Measurements from ENCODE around the gene FKBP5.
"Not testable (repeated sequence)": the region's sequence is repeated elsewhere in the genome, so short reads cannot be mapped to it uniquely, and the experiment has no call there.

FKBP5 gene

DNA sequence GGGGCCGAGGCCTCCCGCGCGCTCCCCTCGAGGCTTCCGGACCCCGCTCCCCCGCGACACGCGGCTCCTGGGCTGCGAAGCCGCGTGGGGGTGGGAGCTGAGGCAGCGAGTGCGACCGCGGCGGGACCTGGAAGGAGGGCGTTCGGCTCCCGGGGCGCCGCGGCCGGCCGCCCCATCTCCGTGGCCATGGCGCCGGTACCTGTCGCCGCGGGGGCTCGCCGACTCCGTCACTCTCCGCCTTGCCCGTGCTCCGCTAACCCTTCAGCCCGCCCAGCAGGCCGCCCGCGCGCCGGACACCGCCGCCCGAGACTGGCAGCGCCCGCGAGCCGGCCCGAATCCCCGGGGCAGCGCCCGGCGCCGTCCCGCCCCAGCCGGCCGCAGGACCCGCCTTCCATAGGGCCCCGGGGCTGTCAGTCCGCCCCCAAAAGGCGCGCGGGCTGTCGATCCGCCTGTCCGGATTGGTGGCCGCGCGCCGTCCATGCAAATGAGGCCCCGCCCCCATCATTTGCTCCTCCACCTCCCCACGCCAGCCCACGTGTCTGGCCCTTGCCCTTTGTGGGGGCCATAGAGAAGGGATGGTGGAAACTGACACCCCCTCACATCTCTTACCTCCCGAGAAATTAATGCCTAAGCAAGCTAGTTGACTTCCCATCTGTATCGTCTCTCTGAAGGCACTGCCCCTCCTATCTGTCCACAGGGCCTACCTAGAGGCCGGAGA lies at the start of gene FKBP5:
TSS of gene FKBP5 (minus strand) at position 311 of the 718 bp plus-strand sequence. CDS start 46,091 bp downstream, outside the sequence.
- no peak for DNase-seq

DNA sequence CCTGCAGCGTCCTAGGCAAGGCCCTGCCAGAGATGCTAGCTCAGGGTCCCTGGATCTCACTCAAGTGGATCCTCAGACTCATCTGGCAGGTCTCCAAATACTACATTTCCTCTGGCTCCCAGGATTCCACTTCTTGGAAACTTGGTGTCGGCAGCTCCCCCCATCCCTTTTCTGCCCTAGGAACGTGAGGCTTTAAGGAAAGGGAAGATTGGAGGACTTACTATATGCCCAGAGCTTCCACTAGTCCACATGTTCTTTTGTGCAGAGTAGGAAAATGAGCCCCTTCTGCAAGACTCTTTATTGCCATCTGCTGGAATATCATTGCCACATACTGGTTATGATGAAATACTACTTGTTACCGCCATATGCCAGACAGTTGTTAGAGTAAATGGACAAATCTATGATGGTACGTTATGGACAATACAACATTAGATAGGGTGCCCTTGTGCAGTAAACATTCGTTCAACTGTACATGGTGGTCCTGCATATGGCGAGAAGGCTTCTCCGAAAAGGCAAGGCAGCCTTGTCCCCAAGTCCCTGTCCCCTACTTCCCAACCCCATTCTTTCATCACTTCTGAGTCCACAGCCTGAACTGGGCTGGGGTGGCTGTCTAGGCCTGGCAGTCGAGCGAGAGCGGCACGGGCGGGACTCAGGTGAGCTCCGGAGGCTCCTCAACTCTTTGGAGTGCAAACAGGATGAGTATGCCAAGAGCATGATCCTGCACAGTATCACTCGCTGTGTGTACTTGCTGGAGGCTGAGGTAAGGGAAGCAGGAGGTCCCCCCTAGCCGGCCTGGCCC lies 48.9 kb upstream of the FKBP5 start:
- peak; percentile 59 for DNase-seq

DNA sequence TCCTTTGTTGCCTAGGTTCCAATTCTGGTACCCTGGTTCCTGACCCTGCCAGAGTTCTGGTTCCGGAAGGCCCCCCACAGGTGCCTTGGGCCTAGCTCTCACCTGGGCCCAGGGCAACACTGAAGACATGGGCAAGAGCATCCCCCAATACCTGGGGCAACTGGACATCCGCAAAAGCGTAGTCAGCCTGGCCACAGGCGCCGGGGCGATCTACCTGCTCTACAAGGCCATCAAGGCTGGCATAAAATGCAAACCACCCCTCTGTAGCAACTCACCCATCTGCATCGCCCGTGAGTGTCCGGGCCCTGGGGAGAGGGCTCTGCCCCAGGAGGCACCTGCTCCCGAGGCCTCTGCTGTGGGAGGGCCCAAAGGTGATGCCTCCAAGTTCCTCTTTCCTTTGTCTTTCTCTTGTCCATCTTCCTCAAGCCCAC lies 48.3 kb upstream of the FKBP5 start, which contains the start of gene ARMC12:
TSS of gene ARMC12 (plus strand) at position 51 of the 431 bp plus-strand sequence. CDS start at position 128, 77 bp downstream.
- DNase-seq: no peak

DNA sequence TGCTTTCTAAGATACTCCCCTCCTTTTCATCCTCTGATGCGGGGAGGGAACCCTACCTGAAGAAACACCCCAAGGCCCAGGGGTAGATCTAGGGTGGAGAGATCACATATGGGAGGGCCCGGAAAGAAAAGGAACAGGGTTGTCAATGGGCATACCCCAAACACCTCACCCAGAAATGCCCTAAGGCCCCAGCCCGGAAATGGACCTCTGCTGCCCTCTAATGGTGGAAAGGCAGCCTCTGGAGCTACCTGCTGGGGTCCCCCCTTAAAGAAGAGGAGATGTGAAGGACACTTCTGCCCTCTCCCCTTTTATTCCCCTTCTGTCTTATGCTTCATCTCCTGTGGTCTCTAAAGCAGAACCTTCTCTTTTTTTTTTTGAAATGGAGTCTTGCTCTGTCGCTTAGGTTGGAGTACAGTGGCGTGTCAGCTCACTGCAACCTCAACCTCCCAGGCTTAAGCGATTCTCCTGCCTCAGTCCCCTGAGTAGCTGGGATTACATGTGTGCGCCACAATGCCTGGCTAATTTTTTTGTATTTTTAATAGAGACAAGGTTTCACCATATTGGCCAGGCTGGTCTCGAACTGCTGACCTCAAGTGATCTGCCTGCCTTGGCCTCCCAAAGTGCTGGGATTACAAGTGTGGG lies 47.7 kb upstream of the FKBP5 start:
- no peak for DNase-seq

DNA sequence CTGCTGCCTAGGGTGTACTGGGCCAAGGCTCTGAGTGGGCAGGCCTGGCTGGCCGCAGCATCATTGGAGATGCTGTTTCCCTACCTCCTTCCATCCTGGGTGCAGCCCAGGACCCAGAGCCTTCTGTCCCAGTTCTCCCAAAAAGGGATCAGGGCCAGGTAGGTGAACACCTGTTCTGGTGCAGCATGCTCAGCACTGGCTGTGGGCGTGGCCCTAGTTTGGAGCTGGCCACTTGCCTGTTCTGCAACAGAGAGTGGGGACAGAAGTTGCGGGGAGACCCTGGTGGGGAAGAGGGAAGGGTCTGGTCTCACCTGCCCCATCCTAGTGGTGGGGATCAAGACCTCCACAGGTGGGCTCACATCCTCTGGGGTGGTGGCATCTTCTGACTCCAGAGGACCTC lies 46.7 kb upstream of the FKBP5 start:
- DNase-seq: no peak

DNA sequence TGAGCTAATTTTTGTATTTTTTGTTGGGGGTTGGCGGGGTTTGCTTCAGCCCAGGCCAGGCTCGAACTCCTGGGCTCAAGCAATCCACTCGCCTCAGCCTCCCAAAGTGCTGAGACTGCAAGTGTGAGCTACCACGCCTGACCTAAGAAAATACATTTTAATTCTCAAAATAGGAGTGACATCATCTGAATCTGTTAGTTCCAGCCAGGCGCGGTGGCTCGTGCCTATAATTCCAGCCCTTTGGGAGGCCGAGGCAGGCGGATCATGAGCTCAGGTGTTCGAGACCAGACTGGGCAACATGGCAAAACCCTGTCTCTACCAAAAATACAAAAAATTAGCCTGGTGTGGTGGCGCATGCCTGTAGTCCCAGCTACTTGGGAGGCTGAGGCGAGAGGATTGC lies 45.6 kb upstream of the FKBP5 start:
- not testable (repeated sequence) for DNase-seq

DNA sequence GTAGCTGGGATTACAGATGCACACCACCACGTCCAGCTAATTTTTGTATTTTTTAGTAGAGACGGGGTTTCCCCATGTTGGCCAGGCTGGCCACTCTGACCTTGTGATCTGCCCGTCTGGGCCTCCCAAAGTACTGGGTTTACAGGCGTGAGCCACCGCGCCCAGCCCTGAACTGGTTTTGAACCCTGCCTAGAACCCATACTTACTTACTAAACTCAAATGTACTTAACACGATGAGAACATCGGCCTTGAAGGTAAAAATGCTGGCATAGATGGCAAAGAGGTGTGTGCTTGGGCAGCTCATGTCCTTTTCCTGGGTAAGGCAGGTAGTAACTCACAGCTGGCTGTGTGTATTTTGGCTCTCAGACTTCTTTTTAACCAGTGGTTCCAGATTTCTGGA lies 44.9 kb upstream of the FKBP5 start:
- DNase-seq: no peak

DNA sequence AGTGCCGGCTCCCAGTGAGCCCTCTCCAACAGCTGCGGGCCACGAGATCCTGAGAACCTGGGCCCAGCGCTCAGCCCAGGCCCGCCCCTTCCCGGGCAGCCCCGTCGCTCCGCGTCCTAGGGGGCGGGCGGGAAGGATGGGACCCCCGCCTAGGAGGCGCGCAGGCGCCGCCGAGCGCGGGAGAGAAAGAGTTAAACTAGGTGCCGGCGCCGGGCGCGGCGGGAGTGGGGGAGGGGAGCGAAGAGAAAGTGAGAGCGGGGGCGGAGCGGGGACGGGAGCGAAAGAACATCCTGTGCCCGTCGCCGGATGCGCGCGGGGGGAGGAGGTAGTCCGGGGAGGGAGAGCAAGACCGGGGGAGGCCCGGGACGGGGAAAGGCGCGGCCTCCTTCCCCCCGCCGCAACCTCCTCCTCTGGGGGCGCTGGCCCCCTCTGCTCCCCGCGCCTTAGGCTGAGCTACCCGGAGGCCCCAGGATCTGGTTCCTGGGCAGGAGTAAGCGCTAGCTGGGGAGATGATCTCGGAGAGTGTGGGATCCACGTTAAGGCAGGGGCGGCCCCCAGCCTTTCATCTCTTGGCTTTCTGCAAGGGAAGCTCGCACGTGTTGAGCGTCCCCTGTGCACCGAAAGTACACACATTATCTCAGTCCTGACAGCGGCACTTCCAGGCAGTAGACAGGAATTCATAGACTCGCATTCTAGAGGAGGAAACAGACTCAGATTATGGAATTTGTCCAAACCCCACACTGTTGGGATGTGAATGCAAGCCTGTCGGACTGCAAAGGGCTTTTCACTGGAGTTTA lies 43.2 kb upstream of the FKBP5 start:
- peak; percentile 24 for DNase-seq

DNA sequence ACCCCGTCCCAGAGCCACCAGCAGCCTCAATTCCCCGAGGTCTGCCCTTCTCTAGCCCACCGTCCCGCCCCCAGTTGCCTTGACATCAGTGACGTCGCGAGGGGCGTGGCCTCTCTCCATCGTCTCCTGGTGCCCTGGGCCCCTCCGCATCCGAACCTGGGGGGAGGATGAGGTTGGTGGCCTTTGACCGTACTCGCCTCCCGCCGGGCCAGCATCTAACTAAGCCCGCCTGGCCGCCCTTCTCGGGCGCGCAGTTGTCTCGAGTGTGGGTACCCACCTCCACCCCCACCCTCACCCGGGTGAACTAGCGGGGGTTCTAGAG lies 42.7 kb upstream of the FKBP5 start:
- DNase-seq: peak; percentile 67

DNA sequence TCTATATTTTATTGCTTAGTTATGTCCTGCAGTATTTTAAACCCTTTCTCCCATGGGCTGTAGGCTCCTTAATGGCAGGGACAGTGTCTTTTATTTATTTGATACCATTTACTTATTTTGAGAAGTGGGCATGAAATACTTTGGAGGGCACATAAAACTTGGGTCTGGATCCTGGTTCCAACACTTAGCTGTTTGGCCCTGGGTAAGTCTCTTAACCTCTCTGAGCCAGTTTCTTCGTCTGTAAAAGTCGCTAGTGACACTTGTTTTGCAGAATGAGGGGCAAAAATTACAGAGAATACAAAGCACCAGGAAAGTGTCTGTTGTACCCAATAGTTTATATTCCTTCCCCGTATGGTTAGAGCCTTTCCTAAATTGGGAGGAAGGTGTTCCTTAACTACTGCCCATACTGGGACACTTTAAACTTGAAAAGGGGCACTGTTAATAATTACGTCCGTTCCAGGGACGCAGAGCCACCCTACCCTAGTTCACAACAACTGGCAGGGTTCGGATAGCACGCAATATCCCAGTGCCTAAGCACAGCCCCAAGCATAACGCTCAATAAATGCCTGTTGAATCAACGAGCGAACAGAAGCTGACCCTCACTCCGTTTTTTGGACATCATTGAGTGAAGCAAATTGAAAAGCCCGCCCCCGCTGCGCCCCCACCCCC lies 42.2 kb upstream of the FKBP5 start:
- no peak for DNase-seq

DNA sequence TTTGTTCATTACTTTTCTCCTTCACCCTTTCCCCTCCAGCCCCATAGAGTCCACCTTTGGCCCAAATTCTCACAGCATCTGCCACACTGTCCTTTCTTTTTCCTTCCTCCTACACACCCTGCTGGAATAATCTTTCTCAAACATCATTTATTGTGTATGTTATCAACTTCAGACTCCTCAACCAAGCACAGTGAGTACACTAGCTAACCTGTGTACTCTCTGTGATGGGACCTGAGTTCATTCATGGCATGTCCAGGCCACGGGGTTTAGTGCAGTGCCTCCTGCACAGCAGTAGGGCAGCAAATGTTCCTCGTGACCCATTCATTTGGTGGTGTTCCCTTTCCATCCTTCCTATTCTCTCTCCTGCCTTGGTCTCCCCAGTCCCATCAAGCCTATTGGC lies 41.0 kb upstream of the FKBP5 start:
- no peak for DNase-seq

DNA sequence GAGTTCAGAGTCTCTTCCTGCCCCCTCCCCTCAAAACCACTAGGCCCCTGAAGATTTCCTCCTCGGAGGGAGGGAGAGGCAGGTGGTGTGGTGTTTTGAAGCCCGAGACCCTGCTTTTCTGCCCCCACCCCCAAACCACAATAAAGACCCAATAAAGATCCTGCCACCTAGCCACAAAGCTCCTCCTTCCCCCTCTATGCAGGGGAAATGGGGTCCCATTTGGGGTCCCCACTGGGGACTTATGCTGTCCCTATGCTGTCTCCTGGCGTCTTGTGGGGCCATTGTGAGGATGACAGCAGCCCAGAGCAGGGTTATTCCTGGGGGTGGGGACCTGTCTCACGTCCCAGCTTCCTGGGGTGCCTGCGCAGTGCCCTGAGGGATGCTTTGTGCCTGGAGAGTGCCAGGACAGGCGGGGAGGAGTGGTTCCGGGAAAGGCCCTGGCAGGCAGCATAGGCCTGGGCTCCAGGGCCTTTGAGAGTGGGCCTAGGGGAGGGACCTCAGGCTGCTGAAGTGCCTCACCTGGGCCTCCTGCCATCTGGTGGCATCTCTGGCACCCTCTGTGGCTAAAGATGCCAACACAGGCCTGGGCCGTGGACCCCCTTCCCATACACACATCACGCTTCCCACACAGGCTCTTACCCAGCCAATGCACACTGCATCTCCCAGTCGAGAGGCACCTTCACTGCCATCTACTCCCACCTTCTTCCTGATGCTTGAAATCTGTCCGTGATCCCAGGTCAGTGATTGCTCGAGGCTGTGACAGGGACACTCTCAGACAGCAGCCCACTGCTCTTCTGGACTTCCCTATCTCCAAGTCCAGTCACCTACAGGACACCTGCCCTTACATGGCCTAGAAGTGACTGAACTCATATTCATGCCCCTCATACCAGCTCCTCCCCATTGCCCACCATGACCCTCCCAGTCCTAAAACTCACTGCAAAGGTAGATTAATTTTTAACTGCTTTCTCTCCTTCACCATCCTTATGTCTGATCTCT lies 40.3 kb upstream of the FKBP5 start:
- DNase-seq: no peak

DNA sequence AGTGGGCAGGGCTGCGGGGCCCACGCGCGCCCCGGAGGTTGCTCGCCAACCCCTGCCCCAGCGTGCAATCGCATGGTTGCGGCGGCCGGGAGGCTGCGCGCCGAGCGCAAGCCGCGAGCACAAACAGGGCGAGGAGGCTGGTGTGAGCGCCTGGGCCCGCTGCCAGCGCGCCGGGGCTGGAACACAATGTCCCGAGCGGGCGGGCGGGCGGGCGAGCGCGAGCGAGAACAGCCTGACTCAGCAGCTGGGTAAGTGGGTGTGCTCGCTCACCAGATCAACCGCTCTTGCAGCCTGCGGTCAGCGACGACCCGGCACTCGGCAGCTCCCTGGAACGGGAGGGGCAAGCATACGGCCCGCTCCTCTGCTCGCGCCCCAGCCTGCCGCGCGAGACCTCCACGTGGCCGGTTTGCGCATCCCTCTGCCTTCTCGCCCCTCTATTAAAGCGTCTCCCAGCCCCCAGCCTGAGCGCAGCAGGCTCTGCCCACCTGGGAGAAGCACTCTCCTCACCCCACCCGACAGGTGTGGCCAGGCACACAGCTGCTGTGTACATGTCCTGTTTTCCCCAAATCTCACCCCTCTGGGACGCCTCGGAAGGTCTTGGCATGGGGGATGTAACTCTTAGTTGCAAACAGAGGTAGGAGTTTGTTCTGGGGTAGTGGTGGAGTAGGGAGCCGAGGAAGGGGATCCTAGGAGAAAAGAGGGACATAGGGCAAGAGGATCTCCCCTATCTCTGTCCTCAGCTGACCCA lies 39.4 kb upstream of the FKBP5 start:
- DNase-seq: no peak

DNA sequence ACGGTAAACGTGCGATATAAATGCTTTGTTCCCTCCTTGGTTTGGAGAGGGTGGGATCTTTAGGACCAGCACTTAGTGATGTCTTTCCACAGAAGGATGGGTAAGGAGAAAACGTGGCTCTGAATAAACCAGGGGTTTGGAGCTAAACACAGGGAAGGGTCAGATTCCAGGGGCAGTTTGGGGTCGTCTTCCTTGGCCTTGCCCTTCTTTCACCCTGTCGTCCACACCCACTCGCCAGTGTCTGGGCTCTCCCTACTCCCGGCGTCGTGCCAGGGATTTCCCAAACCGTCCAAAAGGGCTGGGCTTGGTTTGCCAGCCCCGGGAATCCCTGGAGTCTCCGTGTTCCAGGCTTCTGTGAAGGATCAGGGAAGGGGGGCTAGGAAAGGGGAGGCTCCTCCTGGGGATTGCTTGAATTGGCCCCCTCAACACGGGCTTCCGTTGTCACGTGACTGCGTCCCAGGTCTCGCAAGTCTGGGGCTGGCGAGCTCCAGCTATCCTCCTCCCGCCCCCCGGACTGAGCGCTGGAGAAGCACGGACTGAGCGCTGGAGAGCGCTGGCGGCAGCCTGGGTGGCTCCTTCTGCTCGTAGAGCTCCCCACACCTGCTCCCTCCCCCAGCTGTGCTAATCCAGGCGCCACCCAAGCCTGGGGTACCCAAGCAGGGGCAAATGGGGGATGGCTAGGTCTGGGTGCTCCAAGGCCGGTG lies 38.7 kb upstream of the FKBP5 start:
- DNase-seq: no peak

DNA sequence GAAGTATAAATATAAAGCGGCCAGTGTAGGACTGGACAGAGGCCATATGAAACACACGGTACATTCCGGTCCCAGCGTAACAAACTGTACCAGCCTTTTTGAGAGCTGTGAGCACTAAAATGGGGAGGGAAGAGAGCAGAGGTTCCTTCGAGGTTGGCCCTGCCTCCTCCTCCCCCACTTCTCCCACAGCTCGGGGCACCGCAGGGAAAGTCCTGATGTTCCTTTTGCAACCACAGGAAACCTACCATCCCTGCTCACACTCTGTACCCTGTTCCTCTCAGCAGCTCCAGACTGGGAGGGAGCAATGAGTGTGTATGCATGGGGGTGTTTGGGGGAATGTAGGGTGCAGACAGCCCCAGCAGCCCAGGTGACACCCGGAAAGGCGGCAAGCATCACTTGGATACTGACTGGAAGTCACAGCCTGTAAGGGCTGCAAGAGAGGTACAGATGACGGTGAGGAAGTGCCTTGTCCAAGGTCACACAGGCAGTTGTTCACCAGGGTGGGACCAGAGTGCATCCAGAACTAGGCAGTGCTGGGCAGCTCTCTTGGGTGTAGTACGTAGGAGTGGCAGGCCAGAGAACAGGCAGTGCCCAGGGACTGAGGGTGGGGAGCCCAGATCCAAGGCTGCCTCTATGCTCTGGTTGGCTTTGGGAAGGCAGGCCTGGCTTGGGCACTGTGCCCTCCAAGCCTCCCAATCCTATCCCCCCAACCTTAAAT lies 37.2 kb upstream of the FKBP5 start:
- DNase-seq: no peak

DNA sequence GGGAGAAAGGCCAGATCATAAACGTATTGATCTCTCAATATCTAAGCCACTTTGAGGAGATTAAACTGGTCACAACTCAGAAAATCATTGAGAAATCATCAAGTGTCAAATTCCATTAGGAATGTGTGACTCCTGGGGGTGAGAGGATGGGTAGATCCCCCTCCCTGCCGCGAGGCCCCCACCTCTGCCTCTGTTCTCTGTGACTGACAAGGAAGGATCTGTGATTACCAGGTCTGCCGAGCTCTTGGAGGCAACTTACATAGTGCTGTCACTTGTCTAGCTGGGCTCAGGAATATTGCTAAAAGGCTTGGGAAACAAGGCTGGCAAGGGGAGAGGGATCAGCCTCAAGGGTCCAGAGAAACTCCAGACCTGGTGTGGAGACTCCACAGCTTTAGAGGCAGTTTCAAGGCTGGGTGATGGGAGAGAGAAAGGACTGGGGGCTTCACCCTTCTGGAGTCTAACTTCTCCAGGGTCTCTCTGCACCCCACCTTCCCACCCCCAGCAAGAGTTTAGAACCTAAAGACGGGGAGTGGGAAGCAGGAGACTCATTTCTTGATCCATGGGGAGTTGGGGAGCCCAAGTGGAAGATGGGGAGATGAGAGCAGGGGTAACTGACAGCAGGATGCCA lies 36.5 kb upstream of the FKBP5 start:
- DNase-seq: no peak

DNA sequence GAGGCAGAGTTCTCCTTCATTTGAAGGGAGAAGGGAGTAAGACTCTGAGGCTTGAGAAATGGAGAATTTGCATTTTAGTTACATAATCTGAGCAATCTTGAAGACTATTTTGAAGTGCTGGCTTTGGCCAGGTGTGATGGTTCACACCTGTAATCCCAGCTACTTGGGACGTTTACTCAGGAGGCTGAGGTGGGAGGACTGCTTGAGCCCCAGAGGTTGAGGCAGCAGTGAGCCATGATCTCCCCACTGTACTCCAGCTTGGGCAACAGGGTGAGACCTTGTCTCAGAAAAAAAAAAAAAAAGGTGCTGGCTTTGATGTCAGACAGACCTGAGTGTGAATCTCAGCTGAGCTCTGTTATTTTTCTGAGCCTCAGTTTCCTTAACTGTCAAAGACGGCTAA lies 35.8 kb upstream of the FKBP5 start:
- no peak for DNase-seq

DNA sequence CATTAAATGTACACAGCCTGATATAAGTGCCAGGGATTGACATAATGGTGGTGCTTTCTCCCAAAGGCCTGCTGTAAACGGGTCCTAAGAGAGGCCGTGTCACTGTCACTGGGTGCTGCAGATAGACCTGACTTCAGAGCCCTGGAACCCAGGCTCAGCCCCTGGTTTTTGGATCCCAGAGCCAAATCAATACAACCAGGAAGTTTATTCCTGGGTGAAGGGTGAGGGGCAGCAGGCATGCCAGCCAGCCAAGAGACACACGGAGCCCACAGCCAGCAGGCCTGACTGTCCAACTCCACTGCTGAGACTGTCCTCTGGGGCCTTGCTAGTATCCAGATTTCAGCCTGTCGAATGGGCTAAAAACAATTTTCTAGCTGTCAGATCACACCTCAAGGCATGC lies 35.3 kb upstream of the FKBP5 start:
- no peak for DNase-seq

DNA sequence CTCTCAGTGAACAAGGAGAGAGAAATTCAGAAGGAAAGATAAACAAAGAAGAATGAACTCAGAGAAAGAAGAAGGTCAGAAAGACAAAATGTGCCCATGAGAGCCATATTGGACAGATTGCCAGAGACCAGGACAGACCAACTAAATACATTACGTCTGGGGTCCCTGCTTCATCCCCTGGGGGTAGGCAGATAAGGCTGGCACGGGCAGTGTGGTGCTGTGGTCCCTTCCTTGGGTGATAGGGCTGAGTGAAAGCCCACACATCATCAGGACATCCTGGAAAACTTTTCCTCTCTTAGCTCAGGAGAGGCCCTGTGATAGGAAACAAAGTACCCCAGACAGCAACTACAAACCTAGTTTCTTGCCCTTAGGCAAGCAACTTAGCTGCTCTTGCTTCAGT lies 34.9 kb upstream of the FKBP5 start:
- no peak for DNase-seq
